SU-DHL-6 (cell line): ENCODE data around the gene KAZALD1.

Source experiments
- CTCF ChIP-seq: fragments of 200-600 bp; sonication (generic); IDR thresholded peaks from one replicate; pipeline ENCODE4 v1.5.1; 2017; ENCODE audit warnings: antibody characterized with exemption, mild to moderate bottlenecking, low read length, moderate library complexity; ENCODE audit not compliant: insufficient read depth, poor library complexity, severe bottlenecking
- EZH2phosphoT487 ChIP-seq: fragments of 200-600 bp; sonication (generic), shearing (Covaris generic); conservative IDR thresholded peaks from 2 replicates; pipeline ENCODE4 v1.6.1; 2018; ENCODE audit warnings: mild to moderate bottlenecking, antibody characterized with exemption, low read length, moderate library complexity, mixed read lengths

GRCh38 chr10:101043363-101043707 lies 18.5 kb upstream of the KAZALD1 start:
- no peak for TF ChIP-seq CTCF
- no peak for TF ChIP-seq EZH2phosphoT487
